ENCODE data around the gene KCND3. TPM values are rescaled to one million over a fixed set of nuclear protein-coding genes. Genes with fewer than 3 reads are reported as not detected.

KCND3 gene
- polyA plus RNA-seq, 1 donor (not counting 4 experiments of a cell fraction or from before 2014, with no cell fraction given) = 0.21 TPM

DNA sequence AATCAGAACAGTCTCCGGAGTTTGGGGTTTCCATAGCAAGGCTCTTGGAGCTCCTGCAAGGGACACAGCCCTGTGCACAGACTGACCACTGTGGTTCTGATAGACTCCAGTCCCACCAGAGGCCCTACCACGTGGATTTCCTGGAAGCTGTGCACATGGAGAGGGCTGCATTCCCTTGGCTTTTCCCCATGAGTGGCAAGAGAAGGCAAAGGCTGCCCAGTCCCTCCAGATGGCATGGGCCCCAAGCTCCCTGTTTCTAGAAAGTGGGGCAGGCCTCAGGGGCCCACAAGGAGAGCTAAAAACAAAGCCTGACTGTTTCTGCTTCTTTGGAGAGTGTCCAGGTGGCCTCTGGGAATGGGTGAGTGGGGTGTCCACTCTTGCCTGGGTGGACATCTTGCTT lies 146.3 kb downstream of the KCND3 start:
- Histone ChIP-seq H2AFZ (ENCODE audit: control insufficient read depth, low read length) (no peak overlapping the region), H3K27me3 (ENCODE audit: control insufficient read depth, extremely low read depth, insufficient read depth, low read length) (no peaks in the 10 kb centered on the region), H3K4me2 (ENCODE audit: control insufficient read depth, extremely low read depth, insufficient read depth, low read depth, low read length) (no peak overlapping the region), H4K20me1 (ENCODE audit: control insufficient read depth, extremely low read depth, insufficient read depth, low read length) (no peaks in the 10 kb centered on the region), H3K9me1 (ENCODE audit: control insufficient read depth, extremely low read depth, insufficient read depth, low read length) (no peaks in the 10 kb centered on the region), H3K36me3 (ENCODE audit: control insufficient read depth in 2 of 2, extremely low read depth in 1 of 2, insufficient read depth in 2 of 2, low read length in 2 of 2) (no peaks in the 10 kb centered on the region), H3K9me3 (ENCODE audit: control insufficient read depth, low read depth, low read length) (no peaks in the 10 kb centered on the region), H3K27ac (ENCODE audit: control insufficient read depth, insufficient read depth, low read length) (no peak overlapping the region), H3K9ac (ENCODE audit: control insufficient read depth, extremely low read depth, insufficient read depth, low read length) (no peak overlapping the region), H3K79me2 (ENCODE audit: control insufficient read depth, insufficient read depth, low read length) (no peaks in the 10 kb centered on the region), H3K4me3 (ENCODE audit: control insufficient read depth in 2 of 3, extremely low read depth in 1 of 3, insufficient read depth in 2 of 3, low read depth in 1 of 3, low read length in 3 of 3) (no peak overlapping the region), H3K4me1 (ENCODE audit: control insufficient read depth, extremely low read depth, insufficient read depth, low read length) (no peaks in the 10 kb centered on the region)
- DNase-seq (ENCODE audit: low read depth, low spot score) (no peak), FAIRE-seq (no peak)
- no peak for TF ChIP-seq EZH2 (IDR thresholded peaks at IDR 0.05; ENCODE audit: low read length)
- TF ChIP-seq, protein P1, sequence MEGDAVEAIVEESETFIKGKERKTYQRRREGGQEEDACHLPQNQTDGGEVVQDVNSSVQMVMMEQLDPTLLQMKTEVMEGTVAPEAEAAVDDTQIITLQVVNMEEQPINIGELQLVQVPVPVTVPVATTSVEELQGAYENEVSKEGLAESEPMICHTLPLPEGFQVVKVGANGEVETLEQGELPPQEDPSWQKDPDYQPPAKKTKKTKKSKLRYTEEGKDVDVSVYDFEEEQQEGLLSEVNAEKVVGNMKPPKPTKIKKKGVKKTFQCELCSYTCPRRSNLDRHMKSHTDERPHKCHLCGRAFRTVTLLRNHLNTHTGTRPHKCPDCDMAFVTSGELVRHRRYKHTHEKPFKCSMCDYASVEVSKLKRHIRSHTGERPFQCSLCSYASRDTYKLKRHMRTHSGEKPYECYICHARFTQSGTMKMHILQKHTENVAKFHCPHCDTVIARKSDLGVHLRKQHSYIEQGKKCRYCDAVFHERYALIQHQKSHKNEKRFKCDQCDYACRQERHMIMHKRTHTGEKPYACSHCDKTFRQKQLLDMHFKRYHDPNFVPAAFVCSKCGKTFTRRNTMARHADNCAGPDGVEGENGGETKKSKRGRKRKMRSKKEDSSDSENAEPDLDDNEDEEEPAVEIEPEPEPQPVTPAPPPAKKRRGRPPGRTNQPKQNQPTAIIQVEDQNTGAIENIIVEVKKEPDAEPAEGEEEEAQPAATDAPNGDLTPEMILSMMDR (optimal IDR thresholded peaks at IDR 0.05 in 1 of 3, IDR thresholded peaks at IDR 0.05 in 1 of 3, conservative IDR thresholded peaks at IDR 0.05 in 1 of 3; ENCODE audit: extremely low read depth in 1 of 3, insufficient read depth in 2 of 3, low read length in 3 of 3) = no peak
- dilution Hi-C loops (cut with MboI; ENCODE audit: extremely low pct_ligation_motif_present, low sequenced_read_pairs) = no loop called here

DNA sequence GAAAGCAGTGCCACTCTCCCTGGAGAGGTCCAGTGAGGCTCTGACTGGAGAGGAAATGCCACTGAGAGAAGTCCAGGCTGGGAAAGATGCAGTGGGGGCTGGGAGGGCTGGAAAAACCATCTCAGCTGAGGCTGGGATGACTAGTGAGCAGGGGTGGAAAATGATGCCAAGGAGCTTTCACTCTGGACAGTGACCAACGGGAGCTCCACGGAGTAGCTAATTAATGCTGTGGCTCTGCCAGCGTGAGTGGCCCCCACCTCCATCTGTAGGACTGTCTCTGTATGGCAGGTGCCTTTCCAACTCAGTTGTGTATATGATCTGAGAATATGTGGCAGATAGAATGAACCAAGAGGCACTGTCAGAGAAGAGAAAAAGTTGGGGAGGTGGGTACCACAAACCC lies 147.1 kb downstream of the KCND3 start:
- H3K27ac ChIP-seq (ENCODE audit: control insufficient read depth, insufficient read depth, low read length) = no peak overlapping the region
- no peaks in the 10 kb centered on the region for H3K9me1 ChIP-seq (ENCODE audit: control insufficient read depth, extremely low read depth, insufficient read depth, low read length)
- H3K36me3 ChIP-seq (ENCODE audit: control insufficient read depth in 2 of 2, extremely low read depth in 1 of 2, insufficient read depth in 2 of 2, low read length in 2 of 2) = no peaks in the 10 kb centered on the region
- dilution Hi-C loops (cut with MboI; ENCODE audit: extremely low pct_ligation_motif_present, low sequenced_read_pairs) = no loop called here
- FAIRE-seq = no peak
- no peaks in the 10 kb centered on the region for H3K4me1 ChIP-seq (ENCODE audit: control insufficient read depth, extremely low read depth, insufficient read depth, low read length)
- no peaks in the 10 kb centered on the region for H3K79me2 ChIP-seq (ENCODE audit: control insufficient read depth, insufficient read depth, low read length)
- H2AFZ ChIP-seq (ENCODE audit: control insufficient read depth, low read length) = no peak overlapping the region
- H3K27me3 ChIP-seq (ENCODE audit: control insufficient read depth, extremely low read depth, insufficient read depth, low read length) = no peaks in the 10 kb centered on the region
- H3K4me3 ChIP-seq (ENCODE audit: control insufficient read depth in 2 of 3, extremely low read depth in 1 of 3, insufficient read depth in 2 of 3, low read depth in 1 of 3, low read length in 3 of 3) = no peak overlapping the region
- no peak overlapping the region for H3K4me2 ChIP-seq (ENCODE audit: control insufficient read depth, extremely low read depth, insufficient read depth, low read depth, low read length)
- TF ChIP-seq, protein P1 (optimal IDR thresholded peaks at IDR 0.05 in 1 of 3, IDR thresholded peaks at IDR 0.05 in 1 of 3, conservative IDR thresholded peaks at IDR 0.05 in 1 of 3; ENCODE audit: extremely low read depth in 1 of 3, insufficient read depth in 2 of 3, low read length in 3 of 3) = no peak
- no peak for TF ChIP-seq EZH2 (IDR thresholded peaks at IDR 0.05; ENCODE audit: low read length)
- H3K9ac ChIP-seq (ENCODE audit: control insufficient read depth, extremely low read depth, insufficient read depth, low read length) = no peak overlapping the region
- DNase-seq (ENCODE audit: low read depth, low spot score) = no peak
- H3K9me3 ChIP-seq (ENCODE audit: control insufficient read depth, low read depth, low read length) = no peaks in the 10 kb centered on the region
- H4K20me1 ChIP-seq (ENCODE audit: control insufficient read depth, extremely low read depth, insufficient read depth, low read length) = no peaks in the 10 kb centered on the region

Data from keratinocyte (primary cell).